Activated CD4-positive, alpha-beta T cell treated with anti-CD3 and anti-CD28 coated beads, Interleukin-10, Interleukin-2, amounts not matched to agents 100 ng/mL and 50 ng/mL, durations not matched to agents 16 hours and 8 hours (primary cell): ENCODE data around the gene RNF212.
A peak's percentile ranks its signal among the peaks of the same experiment; 100 is the strongest.

Source experiments
- DNase-seq: peaks from one replicate; pipeline ENCODE4 v3.0.0-alpha.2; 2020

Gene RNF212

GRCh38 chr4:1031956-1032795, 81.2 kb downstream of the RNF212 start:
- peak; percentile 12 for DNase-seq

- DNase-seq: no peak
Measured at GRCh38 chr4:1031346-1031745, 82.0 kb downstream of the RNF212 start.

- no peak for DNase-seq
Measured at GRCh38 chr4:1030559-1030958, 82.8 kb downstream of the RNF212 start.

- DNase-seq: no peak
Measured at GRCh38 chr4:1030031-1030430, 83.3 kb downstream of the RNF212 start.

GRCh38 chr4:1029529-1029928, 83.8 kb downstream of the RNF212 start:
- no peak for DNase-seq

- DNase-seq: no peak
Measured at GRCh38 chr4:1028574-1029220, 84.7 kb downstream of the RNF212 start.

GRCh38 chr4:1027915-1028238, 85.5 kb downstream of the RNF212 start:
- DNase-seq: no peak

GRCh38 chr4:1027219-1027914, 86.0 kb downstream of the RNF212 start:
- DNase-seq: no peak

- DNase-seq: peak; percentile 52
Measured at GRCh38 chr4:1026115-1026514, 87.2 kb downstream of the RNF212 start.

- DNase-seq: no peak
Measured at GRCh38 chr4:1024882-1025545, 88.3 kb downstream of the RNF212 start.

GRCh38 chr4:1023895-1024740, 89.2 kb downstream of the RNF212 start:
- DNase-seq: no peak

GRCh38 chr4:1023075-1023640, 90.2 kb downstream of the RNF212 start:
- DNase-seq: no peak

- DNase-seq: no peak
Measured at GRCh38 chr4:1022739-1023066, 90.7 kb downstream of the RNF212 start.

GRCh38 chr4:1022051-1022738, 91.2 kb downstream of the RNF212 start:
- no peak for DNase-seq
